CD4-positive, CD25-positive, alpha-beta regulatory T cell (primary cell): ENCODE measurements around the gene MAPKAPK2. TPM values are rescaled to one million over a fixed set of nuclear protein-coding genes. Genes with fewer than 3 reads are reported as not detected.
"Not testable (repeated sequence)": the region's sequence is repeated elsewhere in the genome, so short reads cannot be mapped to it uniquely, and the experiment has no call there.

Experiments used
- ATAC-seq, 2 donors: fragments of 150-1000 bp; cut with Tn5 transposase; one replicate each; pipeline ENCODE4 v1.10.0; 2021; ENCODE audit warnings: low read depth in 2 of 2, moderate number of reproducible peaks in 2 of 2, moderate library complexity in 1 of 2
- DNase-seq, 3 donors: peaks; one replicate each; pipeline versions ENCODE4 v3.0.0 to v3.0.0-alpha.2; 2012 to 2022; ENCODE audit warnings: mixed read lengths in 1 of 3
- H3K27ac ChIP-seq: one replicate; pipeline ENCODE4 v1.7.0; 2013; ENCODE audit warnings: mild to moderate bottlenecking, low read length; ENCODE audit not compliant: insufficient read depth, poor library complexity, severe bottlenecking
- H3K27me3 ChIP-seq: one replicate; pipeline ENCODE4 v1.7.0; 2013; ENCODE audit warnings: low read length; ENCODE audit not compliant: control insufficient read depth, insufficient read depth
- H3K36me3 ChIP-seq: one replicate; pipeline ENCODE4 v1.7.0; 2013; ENCODE audit warnings: mild to moderate bottlenecking, low read length, moderate library complexity; ENCODE audit not compliant: control insufficient read depth, insufficient read depth
- H3K4me1 ChIP-seq: 2 replicates; pipeline ENCODE4 v1.7.0; 2013; ENCODE audit warnings: mild to moderate bottlenecking, low read length; ENCODE audit not compliant: insufficient read depth, control insufficient read depth, poor library complexity, severe bottlenecking
- H3K4me3 ChIP-seq: one replicate; pipeline ENCODE4 v1.7.0; 2013; ENCODE audit warnings: low read depth, mild to moderate bottlenecking, low read length, moderate library complexity
- H3K9me3 ChIP-seq, 2 experiments: 1 replicate in 1 of 2; 2 replicates in 1 of 2; pipeline ENCODE4 v1.7.0; 2013; ENCODE audit warnings: low read length in 2 of 2, mild to moderate bottlenecking in 1 of 2, moderate library complexity in 1 of 2; ENCODE audit not compliant: control insufficient read depth in 2 of 2
- H3K27ac Mint-ChIP-seq, 3 donors: one replicate each; pipeline ENCODE4 v1.8.0; 2020 to 2022; ENCODE audit warnings: mild to moderate bottlenecking in 3 of 3, mixed read lengths in 3 of 3, moderate library complexity in 2 of 3
- H3K27me3 Mint-ChIP-seq: one replicate; pipeline ENCODE4 v1.8.0; 2022; ENCODE audit warnings: mild to moderate bottlenecking, mixed read lengths
- H3K36me3 Mint-ChIP-seq: one replicate; pipeline ENCODE4 v1.8.0; 2020; ENCODE audit warnings: mixed read lengths
- H3K4me1 Mint-ChIP-seq, 4 donors: one replicate each; pipeline ENCODE4 v1.8.0; 2020 to 2022; ENCODE audit warnings: mixed read lengths in 4 of 4, mild to moderate bottlenecking in 1 of 4
- H3K4me3 Mint-ChIP-seq, 4 donors: one replicate each; pipeline ENCODE4 v1.8.0; 2020 to 2022; ENCODE audit warnings: mild to moderate bottlenecking in 4 of 4, mixed read lengths in 4 of 4, moderate library complexity in 3 of 4
- H3K9me3 Mint-ChIP-seq, 7 donors: one replicate each; pipeline ENCODE4 v1.8.0; 2020 to 2022; ENCODE audit warnings: mixed read lengths in 7 of 7, mild to moderate bottlenecking in 3 of 7, moderate library complexity in 2 of 7
- polyA plus RNA-seq, 4 donors: library from polyadenylated mRNA; unstranded; fragments of 300-500 nt; fragmentation: Illumina TruSeq; gene quantifications; one replicate each; pipeline ENCODE4 v1.2.3, GENCODE V29; 2021
- total RNA-seq: library from RNA; stranded (reverse); gene quantifications from one replicate; pipeline ENCODE4 v1.2.3, GENCODE V29; 2022

The MAPKAPK2 gene
- total and polyA plus RNA-seq, 5 donors from 2014 or later: 2.4 to 167 (median 3.2) TPM

DNA sequence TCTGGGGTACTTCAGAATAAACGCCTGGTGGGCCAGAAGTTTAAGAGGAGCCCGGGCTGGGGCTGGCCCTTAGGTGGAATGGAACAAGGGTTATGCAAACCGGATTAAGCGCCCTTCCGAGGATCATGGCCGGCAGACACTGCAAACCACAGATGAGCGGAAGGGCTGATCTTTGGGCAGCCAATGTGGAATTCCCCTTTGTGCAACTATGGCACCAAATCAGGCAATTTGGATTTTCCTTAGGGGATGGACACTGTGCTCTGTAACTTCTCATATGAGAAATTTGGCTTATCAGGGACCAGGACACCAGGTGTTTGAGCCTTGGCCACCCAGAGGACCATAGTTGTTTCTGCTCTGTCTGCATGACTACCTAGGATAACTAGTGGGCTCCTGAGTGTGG, 93.3 kb downstream of the MAPKAPK2 start:
- Histone ChIP-seq H3K36me3 (no peaks in the 10 kb centered on the region), H3K27me3 (no peaks in the 10 kb centered on the region), H3K4me3 (no peak overlapping the region), H3K9me3 (no peaks in the 10 kb centered on the region), H3K4me1 (peaks cover 9% of the 10 kb centered on the region), H3K27ac (no peak overlapping the region)
- DNase-seq: no peak
- peaks cover 4 to 26% (median 7%) of the 10 kb centered on the region in 4 donors for H3K4me1 Mint-ChIP-seq
- H3K4me3 Mint-ChIP-seq: no peak overlapping the region
- no peaks in the 10 kb centered on the region for H3K36me3 Mint-ChIP-seq
- H3K27ac Mint-ChIP-seq: no peak overlapping the region
- H3K9me3 Mint-ChIP-seq: peaks cover 0 to 3% (median 0%) of the 10 kb centered on the region in 7 donors
- ATAC-seq: no peak
- H3K27me3 Mint-ChIP-seq: no peaks in the 10 kb centered on the region

- DNase-seq, H3K36me3 ChIP-seq, H3K9me3 ChIP-seq, H3K36me3 Mint-ChIP-seq, H3K27ac Mint-ChIP-seq, H3K27me3 ChIP-seq, ATAC-seq, H3K4me3 Mint-ChIP-seq, H3K9me3 Mint-ChIP-seq, H3K4me3 ChIP-seq, H3K27me3 Mint-ChIP-seq, H3K27ac ChIP-seq: not testable (repeated sequence)
- H3K4me1 ChIP-seq: peaks cover 14% of the 10 kb centered on the region
- H3K4me1 Mint-ChIP-seq: peaks cover 4 to 24% (median 12%) of the 10 kb centered on the region in 4 donors
Observed at GRCh38 chr1:206778911-206779310, 94.2 kb downstream of the MAPKAPK2 start.

DNA sequence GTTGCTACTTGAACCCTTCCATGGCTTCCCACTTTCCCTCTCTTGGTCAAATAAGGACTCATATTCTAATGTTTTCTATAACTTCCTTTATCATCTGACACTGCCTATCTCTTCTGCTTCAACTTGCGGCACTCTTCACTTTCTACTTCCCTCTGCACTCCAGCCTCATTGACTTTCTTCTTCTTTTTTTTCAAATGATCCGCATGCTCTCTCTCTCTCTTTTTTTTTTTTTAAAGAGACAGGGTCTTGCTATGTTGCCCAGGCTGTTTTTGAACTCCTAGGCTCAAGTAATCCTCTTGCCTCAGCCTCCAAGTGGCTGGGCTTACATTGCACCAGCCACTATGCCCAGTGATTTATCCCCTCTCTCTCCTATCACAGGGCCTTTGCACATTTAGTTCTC, 94.9 kb downstream of the MAPKAPK2 start:
- Mint-ChIP-seq H3K27ac (no peak overlapping the region), H3K4me3 (no peak overlapping the region), H3K9me3 (peaks cover 0 to 3% (median 0%) of the 10 kb centered on the region in 7 donors), H3K36me3 (no peaks in the 10 kb centered on the region), H3K27me3 (no peaks in the 10 kb centered on the region), H3K4me1 (peaks cover 6 to 25% (median 18%) of the 10 kb centered on the region in 4 donors)
- Histone ChIP-seq H3K4me3 (no peak overlapping the region), H3K4me1 (peaks cover 22% of the 10 kb centered on the region), H3K27ac (no peak overlapping the region), H3K27me3 (no peaks in the 10 kb centered on the region), H3K9me3 (no peaks in the 10 kb centered on the region), H3K36me3 (no peaks in the 10 kb centered on the region)
- DNase-seq: no peak
- no peak for ATAC-seq

- Mint-ChIP-seq H3K4me3 (no peak overlapping the region), H3K27ac (peak overlapping the region in 1 of 3 donors; percentile 34), H3K9me3 (peaks cover 0 to 2% (median 0%) of the 10 kb centered on the region in 7 donors), H3K27me3 (no peaks in the 10 kb centered on the region), H3K36me3 (no peaks in the 10 kb centered on the region), H3K4me1 (peaks cover 9 to 48% (median 37%) of the 10 kb centered on the region in 4 donors)
- no peak overlapping the region for H3K27ac ChIP-seq
- H3K4me3 ChIP-seq: no peak overlapping the region
- DNase-seq (no peak), ATAC-seq (no peak)
- no peaks in the 10 kb centered on the region for H3K9me3 ChIP-seq
- peaks cover 32% of the 10 kb centered on the region for H3K4me1 ChIP-seq
- H3K36me3 ChIP-seq: no peaks in the 10 kb centered on the region
- H3K27me3 ChIP-seq: no peaks in the 10 kb centered on the region
Observed at GRCh38 chr1:206782448-206782847, 97.7 kb downstream of the MAPKAPK2 start.

- H3K4me1 ChIP-seq: peaks cover 32% of the 10 kb centered on the region
- H3K27ac ChIP-seq: no peak overlapping the region
- no peak for ATAC-seq
- H3K9me3 ChIP-seq: no peaks in the 10 kb centered on the region
- peaks cover 0 to 2% (median 0%) of the 10 kb centered on the region in 7 donors for H3K9me3 Mint-ChIP-seq
- no peaks in the 10 kb centered on the region for H3K27me3 ChIP-seq
- peak overlapping the region; percentile 43 to 89 (median 49) for H3K27ac Mint-ChIP-seq
- H3K36me3 Mint-ChIP-seq: no peaks in the 10 kb centered on the region
- H3K4me1 Mint-ChIP-seq: peaks cover 14 to 55% (median 39%) of the 10 kb centered on the region in 4 donors
- no peak for DNase-seq
- no peaks in the 10 kb centered on the region for H3K36me3 ChIP-seq
- H3K27me3 Mint-ChIP-seq: no peaks in the 10 kb centered on the region
- H3K4me3 Mint-ChIP-seq: peak overlapping the region in 2 of 4 donors; percentile 3 to 43
- peak overlapping the region; percentile 61 for H3K4me3 ChIP-seq
Observed at GRCh38 chr1:206783506-206783905, 98.8 kb downstream of the MAPKAPK2 start.

Other genes with a start within 250 kb of the MAPKAPK2 start
- 78.3 TPM for gene IKBKE, start 214.4 kb upstream of the MAPKAPK2 start, total RNA-seq
- 10 to 100 TPM; 55.3 to 87.4 (median 68.3) TPM for gene IKBKE, start 214.4 kb upstream of the MAPKAPK2 start, polyA plus RNA-seq
- 158 TPM for gene RASSF5, start 177.4 kb upstream of the MAPKAPK2 start, total RNA-seq
- 100 to 1,000 TPM; 224 to 258 (median 231) TPM for gene RASSF5, start 177.4 kb upstream of the MAPKAPK2 start, polyA plus RNA-seq
- gene EIF2D, start 72.4 kb upstream of the MAPKAPK2 start, total RNA-seq: 35.7 TPM
- gene EIF2D, start 72.4 kb upstream of the MAPKAPK2 start, polyA plus RNA-seq: 10 to 100 TPM; 21.3 to 32.6 (median 26.7) TPM
- gene DYRK3, start 49.4 kb upstream of the MAPKAPK2 start, total RNA-seq: 0.67 TPM
- under 1 TPM in 1 of 4 donors, not detected in 3; 0.32 TPM for gene DYRK3, start 49.4 kb upstream of the MAPKAPK2 start, polyA plus RNA-seq
- not detected for gene IL19, start 85.9 kb downstream of the MAPKAPK2 start, total RNA-seq
- gene IL19, start 85.9 kb downstream of the MAPKAPK2 start, polyA plus RNA-seq: not detected
- gene IL10, start 87.6 kb downstream of the MAPKAPK2 start, total RNA-seq: 7.0 TPM
- gene IL10, start 87.6 kb downstream of the MAPKAPK2 start, polyA plus RNA-seq: 1 to 10 TPM in 2 of 4 donors, under 1 TPM in 2; 0.60 to 4.4 (median 2.0) TPM
- gene IL20, start 180.7 kb downstream of the MAPKAPK2 start, total RNA-seq: not detected
- not detected for gene IL20, start 180.7 kb downstream of the MAPKAPK2 start, polyA plus RNA-seq
- not detected for gene IL24, start 212.5 kb downstream of the MAPKAPK2 start, total RNA-seq
- 10 to 100 TPM; 25.0 to 36.3 (median 29.6) TPM for gene IL24, start 212.5 kb downstream of the MAPKAPK2 start, polyA plus RNA-seq
- gene FCMR, start 237.0 kb downstream of the MAPKAPK2 start, total RNA-seq: 393 TPM
- gene FCMR, start 237.0 kb downstream of the MAPKAPK2 start, polyA plus RNA-seq: 100 to 1,000 TPM; 888 to 986 (median 949) TPM